ENCODE measurements around the gene MCTP1.

- no peak for TF ChIP-seq CTCF (conservative IDR thresholded peaks at IDR 0.05; ENCODE audit: low read length)
- TF ChIP-seq EZH2phosphoT487 (IDR thresholded peaks at IDR 0.05; ENCODE audit: borderline replicate concordance, low read depth, low read length), result no peak
These were observed 469.4 kb downstream of the MCTP1 start for GRCh38 chr5:94815313-94816039.
